ENCODE data around the gene PRPF38A. TPM values are rescaled to one million over a fixed set of nuclear protein-coding genes. Genes with fewer than 3 reads are reported as not detected.

Gene PRPF38A
- total RNA-seq, 1 donor from 2014 or later = 17.7 TPM

- TF ChIP-seq POLR2AphosphoS5 (IDR thresholded peaks at IDR 0.05; ENCODE audit: insufficient read depth in 1 of 2, low read depth in 1 of 2) (no peak), CTCF (IDR thresholded peaks at IDR 0.05) (no peak), POLR2A (IDR thresholded peaks at IDR 0.05) (no peak)
- intact Hi-C loops (cut with DNase I) = no loop called here
- H3K27me3 ChIP-seq = no peaks in the 10 kb centered on the region
- H3K4me1 ChIP-seq = no peaks in the 10 kb centered on the region
- H3K27ac ChIP-seq = no peak overlapping the region
- no peak for DNase-seq (ENCODE audit: extremely low spot score in 2 of 2)
- no peak overlapping the region for H3K4me3 ChIP-seq
- H3K9me3 ChIP-seq = no peaks in the 10 kb centered on the region
- H3K36me3 ChIP-seq = peaks cover 0 to 33% of the 10 kb centered on the region in 2 donors
Measured at GRCh38 chr1:52432807-52433206, 28.4 kb downstream of the PRPF38A start.

- no peak overlapping the region for H3K27ac ChIP-seq
- H3K4me1 ChIP-seq = no peaks in the 10 kb centered on the region
- intact Hi-C loops (cut with DNase I) = no loop called here
- DNase-seq (ENCODE audit: extremely low spot score in 2 of 2) = no peak
- TF ChIP-seq POLR2A (IDR thresholded peaks at IDR 0.05) (no peak), CTCF (IDR thresholded peaks at IDR 0.05) (no peak), POLR2AphosphoS5 (IDR thresholded peaks at IDR 0.05; ENCODE audit: insufficient read depth in 1 of 2, low read depth in 1 of 2) (no peak)
- H3K4me3 ChIP-seq = no peak overlapping the region
- H3K27me3 ChIP-seq = no peaks in the 10 kb centered on the region
- peaks cover 0 to 31% of the 10 kb centered on the region in 2 donors for H3K36me3 ChIP-seq
- H3K9me3 ChIP-seq = no peaks in the 10 kb centered on the region
Measured at GRCh38 chr1:52435211-52435610, 30.8 kb downstream of the PRPF38A start.

- H3K36me3 ChIP-seq = peaks cover 0 to 27% of the 10 kb centered on the region in 2 donors
- intact Hi-C loops (cut with DNase I) = no loop called here
- TF ChIP-seq POLR2AphosphoS5 (IDR thresholded peaks at IDR 0.05; ENCODE audit: insufficient read depth in 1 of 2, low read depth in 1 of 2) (no peak), POLR2A (IDR thresholded peaks at IDR 0.05) (no peak), CTCF (IDR thresholded peaks at IDR 0.05) (no peak)
- DNase-seq (ENCODE audit: extremely low spot score in 2 of 2) = no peak
- H3K27ac ChIP-seq = no peak overlapping the region
- no peaks in the 10 kb centered on the region for H3K4me1 ChIP-seq
- no peak overlapping the region for H3K4me3 ChIP-seq
- no peaks in the 10 kb centered on the region for H3K9me3 ChIP-seq
- no peaks in the 10 kb centered on the region for H3K27me3 ChIP-seq
Measured at GRCh38 chr1:52435650-52436049, 31.2 kb downstream of the PRPF38A start.

- H3K4me3 ChIP-seq = no peak overlapping the region
- H3K4me1 ChIP-seq = no peaks in the 10 kb centered on the region
- no peaks in the 10 kb centered on the region for H3K9me3 ChIP-seq
- peaks cover 0 to 20% of the 10 kb centered on the region in 2 donors for H3K36me3 ChIP-seq
- H3K27me3 ChIP-seq = no peaks in the 10 kb centered on the region
- no peak for DNase-seq (ENCODE audit: extremely low spot score in 2 of 2)
- intact Hi-C loops (cut with DNase I) = no loop called here
- no peak overlapping the region for H3K27ac ChIP-seq
- TF ChIP-seq CTCF (IDR thresholded peaks at IDR 0.05) = no peak
- no peak for TF ChIP-seq POLR2A (IDR thresholded peaks at IDR 0.05)
- no peak for TF ChIP-seq POLR2AphosphoS5 (IDR thresholded peaks at IDR 0.05; ENCODE audit: insufficient read depth in 1 of 2, low read depth in 1 of 2)
Measured at GRCh38 chr1:52436817-52437216, 32.4 kb downstream of the PRPF38A start.

- intact Hi-C loops (cut with DNase I) = no loop called here
- no peaks in the 10 kb centered on the region for H3K9me3 ChIP-seq
- no peaks in the 10 kb centered on the region for H3K27me3 ChIP-seq
- H3K36me3 ChIP-seq = peaks cover 2 to 26% of the 10 kb centered on the region in 2 donors
- H3K4me3 ChIP-seq = no peak overlapping the region
- H3K4me1 ChIP-seq = no peaks in the 10 kb centered on the region
- no peak for TF ChIP-seq POLR2A (IDR thresholded peaks at IDR 0.05)
- no peak overlapping the region for H3K27ac ChIP-seq
- DNase-seq (ENCODE audit: extremely low spot score in 2 of 2) = no peak
Measured at GRCh38 chr1:52439976-52440375, 35.6 kb downstream of the PRPF38A start.
